OCI-LY3 (cell line): Measurements from ENCODE around the gene NRP2.

ENCODE experiments used
- H2AFZ ChIP-seq: fragments of 200-600, 300-600 bp; shearing (Covaris generic); 2 replicates; pipeline ENCODE4 v1.6.0; 2014; ENCODE audit warnings: antibody characterized with exemption, low read depth, low read length
- H3K27ac ChIP-seq: fragments of 200-600, 300-600 bp; sonication (generic); 2 replicates; pipeline ENCODE4 v1.5.1; 2014; ENCODE audit warnings: mild to moderate bottlenecking, low read length, moderate library complexity, mixed read lengths
- H3K27me3 ChIP-seq: fragments of 200-600, 300-600 bp; sonication (generic); 2 replicates; pipeline ENCODE4 v1.6.1; 2014; ENCODE audit warnings: low read depth, low read length, mixed read lengths
- H3K36me3 ChIP-seq: fragments of 200-600, 300-600 bp; sonication (generic); replicated peaks from 2 replicates; pipeline ENCODE3; 2014; ENCODE audit warnings: low read depth, low read length, mixed read lengths
- H3K4me1 ChIP-seq: fragments of 300-600, 200-600 bp; sonication (generic); 2 replicates; pipeline ENCODE4 v1.6.1; 2014; ENCODE audit warnings: low read length, mixed read lengths
- H3K4me2 ChIP-seq: fragments of 200-600, 300-600 bp; sonication (generic); 2 replicates; pipeline ENCODE4 v1.6.1; 2014; ENCODE audit warnings: low read length, mixed read lengths
- H3K4me3 ChIP-seq: fragments of 300-600, 200-600 bp; sonication (generic); 2 replicates; pipeline ENCODE4 v1.5.1; 2014; ENCODE audit warnings: antibody characterized with exemption, mild to moderate bottlenecking, low read length, moderate library complexity
- H3K79me2 ChIP-seq: fragments of 300-600, 200-600 bp; shearing (Covaris generic); 2 replicates; pipeline ENCODE4 v1.6.1; 2014; ENCODE audit warnings: mild to moderate bottlenecking, low read length, mixed read lengths
- H3K9ac ChIP-seq: fragments of 300-600, 200-600 bp; shearing (Covaris generic); 2 replicates; pipeline ENCODE4 v1.6.0; 2014; ENCODE audit warnings: mild to moderate bottlenecking, low read length, moderate library complexity
- H3K9me3 ChIP-seq: fragments of 200-600, 300-600 bp; shearing (Covaris generic); 2 replicates; pipeline ENCODE4 v1.6.1; 2014; ENCODE audit warnings: low read length, mixed read lengths; ENCODE audit not compliant: insufficient read depth
- H4K20me1 ChIP-seq: fragments of 200-600, 300-600 bp; sonication (generic); 2 replicates; pipeline ENCODE4 v1.6.1; 2016; ENCODE audit warnings: low read length, mixed read lengths; ENCODE audit not compliant: insufficient read depth
- CTCF ChIP-seq: fragments of 200-600, 300-600 bp; sonication (generic); IDR thresholded peaks from 2 replicates; pipeline ENCODE4 v1.5.1; 2014; ENCODE audit warnings: antibody characterized with exemption, low read length, low read depth
- EZH2phosphoT487 ChIP-seq: fragments of 200-600 bp; shearing (Covaris generic); IDR thresholded peaks from 2 replicates; pipeline ENCODE4 v1.6.1; 2018; ENCODE audit warnings: antibody characterized with exemption, mixed run types, low read depth

Gene NRP2

DNA sequence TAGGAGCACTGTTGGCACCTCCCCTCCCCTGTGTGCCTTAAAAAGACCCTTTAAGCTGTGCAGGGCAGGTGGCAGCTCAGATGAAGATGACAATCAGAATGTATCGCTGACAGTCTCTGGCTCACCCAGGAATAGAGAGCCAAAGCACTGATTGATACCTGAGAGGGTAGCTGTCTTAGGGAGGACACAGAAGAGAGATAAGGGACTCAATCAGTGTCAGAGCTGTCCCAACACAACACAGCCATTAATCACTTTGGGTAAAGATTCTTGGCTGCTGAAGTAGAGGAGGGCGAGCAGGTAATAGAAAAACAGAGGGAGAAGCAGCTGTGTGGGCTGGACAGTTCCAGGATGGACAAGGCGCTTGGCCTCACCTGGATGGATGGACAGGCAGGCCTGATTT is 124.9 kb downstream of the NRP2 start:
- Histone ChIP-seq H3K36me3 (no peaks in the 10 kb centered on the region), H3K79me2 (no peaks in the 10 kb centered on the region), H4K20me1 (no peaks in the 10 kb centered on the region), H3K4me3 (no peak overlapping the region), H3K27me3 (peaks cover 31% of the 10 kb centered on the region), H3K4me2 (no peak overlapping the region), H3K9me3 (no peaks in the 10 kb centered on the region), H3K27ac (no peak overlapping the region), H3K4me1 (no peaks in the 10 kb centered on the region), H3K9ac (no peak overlapping the region), H2AFZ (no peak overlapping the region)
- TF ChIP-seq CTCF (no peak), EZH2phosphoT487 (no peak)

- Histone ChIP-seq H3K27me3 (peaks cover 31% of the 10 kb centered on the region), H3K9me3 (no peaks in the 10 kb centered on the region), H3K4me3 (no peak overlapping the region), H3K4me1 (no peaks in the 10 kb centered on the region), H2AFZ (no peak overlapping the region), H4K20me1 (no peaks in the 10 kb centered on the region), H3K79me2 (no peaks in the 10 kb centered on the region), H3K36me3 (no peaks in the 10 kb centered on the region), H3K9ac (no peak overlapping the region), H3K4me2 (no peak overlapping the region), H3K27ac (no peak overlapping the region)
- no peak for TF ChIP-seq EZH2phosphoT487
- no peak for TF ChIP-seq CTCF
Measured at GRCh38 chr2:205807758-205808157, 125.5 kb downstream of the NRP2 start.

- no peaks in the 10 kb centered on the region for H3K36me3 ChIP-seq
- no peak overlapping the region for H3K9ac ChIP-seq
- no peak overlapping the region for H3K4me3 ChIP-seq
- H4K20me1 ChIP-seq = no peaks in the 10 kb centered on the region
- no peaks in the 10 kb centered on the region for H3K9me3 ChIP-seq
- no peak overlapping the region for H2AFZ ChIP-seq
- no peak for TF ChIP-seq CTCF
- no peak for TF ChIP-seq EZH2phosphoT487
- no peaks in the 10 kb centered on the region for H3K79me2 ChIP-seq
- H3K27me3 ChIP-seq = peaks cover 25% of the 10 kb centered on the region; the same call in 1 of the 2 replicates
- no peak overlapping the region for H3K27ac ChIP-seq
- H3K4me1 ChIP-seq = no peaks in the 10 kb centered on the region; the same call in 1 of the 2 replicates
- H3K4me2 ChIP-seq = no peak overlapping the region
Measured at GRCh38 chr2:205808486-205809121, 126.3 kb downstream of the NRP2 start.

- Histone ChIP-seq H3K36me3 (no peaks in the 10 kb centered on the region), H3K4me2 (no peak overlapping the region), H3K9ac (no peak overlapping the region), H2AFZ (no peak overlapping the region), H3K4me3 (no peak overlapping the region), H3K27me3 (peaks cover 21% of the 10 kb centered on the region), H3K79me2 (no peaks in the 10 kb centered on the region), H4K20me1 (no peaks in the 10 kb centered on the region), H3K4me1 (peaks cover 6% of the 10 kb centered on the region), H3K9me3 (no peaks in the 10 kb centered on the region), H3K27ac (no peak overlapping the region)
- TF ChIP-seq CTCF (no peak), EZH2phosphoT487 (no peak)
Measured at GRCh38 chr2:205811387-205811786, 129.1 kb downstream of the NRP2 start.
